GM23338 (cell line): Measurements from ENCODE around the gene CYP3A5. TPM values are rescaled to one million over a fixed set of nuclear protein-coding genes. Genes with fewer than 3 reads are reported as not detected.
A peak's percentile ranks its signal among the peaks of the same experiment; 100 is the strongest.

Experiments used
- ATAC-seq: fragments of 200-7000 bp; cut with Tn5 transposase; 3 replicates; pipeline ENCODE4 v1.9.1; 2020
- DNase-seq: peaks from one replicate; pipeline ENCODE4 v3.0.0-alpha.2; 2015; ENCODE audit warnings: low spot score
- H2AFZ ChIP-seq: fragments of 200-600 bp; sonication (generic); 2 replicates; pipeline ENCODE4 v1.8.0; 2016; ENCODE audit warnings: antibody characterized with exemption, mild to moderate bottlenecking, moderate library complexity
- H3F3A ChIP-seq: fragments of 200-600 bp; sonication (generic); replicated peaks from 2 replicates; pipeline ENCODE4 v1.8.0; 2017; ENCODE audit warnings: antibody characterized with exemption, mixed run types, low read depth
- H3K27ac ChIP-seq: fragments of 200-600 bp; sonication (generic); 2 replicates; pipeline ENCODE4 v1.6.1; 2016; ENCODE audit warnings: low read depth
- H3K27me3 ChIP-seq: fragments of 200-600 bp; sonication (generic); 2 replicates; pipeline ENCODE4 v1.8.0; 2016; ENCODE audit warnings: mild to moderate bottlenecking, mixed run types, moderate library complexity; ENCODE audit not compliant: insufficient read depth
- H3K36me3 ChIP-seq: fragments of 200-600 bp; sonication (generic); 2 replicates; pipeline ENCODE4 v1.8.0; 2016; ENCODE audit warnings: mild to moderate bottlenecking; ENCODE audit not compliant: insufficient read depth
- H3K4me1 ChIP-seq: fragments of 200-600 bp; sonication (generic); 2 replicates; pipeline ENCODE4 v1.8.0; 2016; ENCODE audit warnings: mild to moderate bottlenecking, moderate library complexity; ENCODE audit not compliant: insufficient read depth
- H3K4me2 ChIP-seq: fragments of 200-600 bp; sonication (generic); 2 replicates; pipeline ENCODE4 v1.7.1; 2017; ENCODE audit warnings: mixed run types
- H3K4me3 ChIP-seq: fragments of 200-600 bp; sonication (generic); 2 replicates; pipeline ENCODE4 v1.6.1; 2016; ENCODE audit warnings: mixed run types
- H3K79me2 ChIP-seq: fragments of 200-600 bp; sonication (generic); replicated peaks from 2 replicates; pipeline ENCODE4 v1.8.0; 2017; ENCODE audit warnings: mild to moderate bottlenecking; ENCODE audit not compliant: insufficient read depth
- H3K9me2 ChIP-seq: fragments of 200-600 bp; sonication (generic); 2 replicates; pipeline ENCODE4 v1.8.0; 2017; ENCODE audit not compliant: insufficient read depth
- H4K20me1 ChIP-seq: fragments of 200-600 bp; sonication (generic); replicated peaks from 2 replicates; pipeline ENCODE4 v1.8.0; 2017; ENCODE audit warnings: mild to moderate bottlenecking; ENCODE audit not compliant: insufficient read depth
- H3K27ac Mint-ChIP-seq: 2 replicates; pipeline ENCODE4 v1.8.0; 2020; ENCODE audit warnings: inconsistent platforms, mild to moderate bottlenecking, moderate library complexity, mixed read lengths
- H3K27me3 Mint-ChIP-seq: 3 replicates; pipeline ENCODE4 v1.8.0; 2022; ENCODE audit warnings: low read depth, mild to moderate bottlenecking, moderate library complexity, mixed read lengths, inconsistent platforms; ENCODE audit not compliant: insufficient read depth, poor library complexity
- H3K36me3 Mint-ChIP-seq: 3 replicates; pipeline ENCODE4 v1.8.0; 2021; ENCODE audit warnings: low read depth, mild to moderate bottlenecking, inconsistent platforms, moderate library complexity, mixed read lengths
- H3K4me1 Mint-ChIP-seq: 3 replicates; pipeline ENCODE4 v1.8.0; 2020; ENCODE audit warnings: mild to moderate bottlenecking, inconsistent platforms, mixed read lengths
- H3K4me3 Mint-ChIP-seq: 3 replicates; pipeline ENCODE4 v1.8.0; 2021; ENCODE audit warnings: moderate library complexity, mild to moderate bottlenecking, inconsistent platforms, mixed read lengths
- H3K9me3 Mint-ChIP-seq: 3 replicates; pipeline ENCODE4 v1.8.0; 2020; ENCODE audit warnings: moderate library complexity, mild to moderate bottlenecking, inconsistent platforms, mixed read lengths
- CREB1 ChIP-seq: fragments of 250-450 bp; sonication (Bioruptor Pico); IDR thresholded peaks from 2 replicates; pipeline ENCODE4 v1.5.0; 2020; ENCODE audit warnings: low read depth, mild to moderate bottlenecking, moderate library complexity
- CTCF ChIP-seq, 2 experiments: fragments of 200-600 bp in 1 of 2; sonication (generic) in 1 of 2; conservative IDR thresholded peaks; 2 replicates each; pipeline versions ENCODE4 v1.5.1 to v1.6.1; 2016 to 2017; ENCODE audit warnings: antibody characterized with exemption in 2 of 2, low read depth in 2 of 2, mild to moderate bottlenecking in 2 of 2, moderate library complexity in 1 of 2
- EZH2 ChIP-seq: fragments of 200-600 bp; sonication (generic); IDR thresholded peaks from one replicate; pipeline ENCODE4 v1.8.0; 2017; ENCODE audit warnings: antibody characterized with exemption, mild to moderate bottlenecking, low read depth; ENCODE audit not compliant: unreplicated experiment
- EZH2phosphoT487 ChIP-seq: fragments of 200-600 bp; sonication (generic); IDR thresholded peaks from one replicate; pipeline ENCODE4 v1.8.1; 2018; ENCODE audit warnings: antibody characterized with exemption; ENCODE audit not compliant: unreplicated experiment
- JUNB ChIP-seq: IDR thresholded peaks from one replicate; pipeline ENCODE4 v1.6.1; 2016; ENCODE audit warnings: antibody characterized with exemption; ENCODE audit not compliant: unreplicated experiment
- NANOG ChIP-seq: IDR thresholded peaks from 2 replicates; pipeline ENCODE4 v1.6.1; 2016; ENCODE audit warnings: antibody characterized with exemption, borderline replicate concordance
- POLR2AphosphoS5 ChIP-seq: IDR thresholded peaks from 2 replicates; pipeline ENCODE4 v1.6.1; 2016; ENCODE audit warnings: antibody characterized with exemption, low read depth
- ZNF114 ChIP-seq: fragments of 250-450 bp; sonication (Bioruptor Pico); IDR thresholded peaks from 2 replicates; pipeline ENCODE4 v1.5.0; 2020; ENCODE audit warnings: mild to moderate bottlenecking, moderate library complexity
- ZNF331 ChIP-seq: fragments of 250-450 bp; sonication (Bioruptor Pico); IDR thresholded peaks from 2 replicates; pipeline ENCODE4 v1.5.0; 2020; ENCODE audit warnings: low read depth, mild to moderate bottlenecking, moderate library complexity
- ZNF462 ChIP-seq: fragments of 250-450 bp; sonication (Bioruptor Pico); IDR thresholded peaks from 2 replicates; pipeline ENCODE4 v1.5.0; 2020; ENCODE audit warnings: mild to moderate bottlenecking, moderate library complexity
- polyA plus RNA-seq: library from polyadenylated mRNA; unstranded; fragments of >200 nt; fragmentation: Nextera tagmentation; extraction: Ambion mirVana; gene quantifications from 2 replicates; pipeline ENCODE4 v1.2.1, GENCODE V29; 2016
- total RNA-seq: library from RNA; depleted of rRNA; stranded (reverse); fragments of >200 nt; shearing (Covaris generic); gene quantifications from 2 replicates; pipeline ENCODE4 v1.2.3, GENCODE V29; 2014

Gene CYP3A5
- total and polyA plus RNA-seq, 2 experiments from 2014 or later, result 1.2 TPM; not detected in 1

- peak; percentile 78 for DNase-seq
- H3K4me3 Mint-ChIP-seq, result no peak overlapping the region
- ATAC-seq, result peak; percentile 84
Observed at GRCh38 chr7:99601656-99602310, 78.0 kb downstream of the CYP3A5 start.

DNA sequence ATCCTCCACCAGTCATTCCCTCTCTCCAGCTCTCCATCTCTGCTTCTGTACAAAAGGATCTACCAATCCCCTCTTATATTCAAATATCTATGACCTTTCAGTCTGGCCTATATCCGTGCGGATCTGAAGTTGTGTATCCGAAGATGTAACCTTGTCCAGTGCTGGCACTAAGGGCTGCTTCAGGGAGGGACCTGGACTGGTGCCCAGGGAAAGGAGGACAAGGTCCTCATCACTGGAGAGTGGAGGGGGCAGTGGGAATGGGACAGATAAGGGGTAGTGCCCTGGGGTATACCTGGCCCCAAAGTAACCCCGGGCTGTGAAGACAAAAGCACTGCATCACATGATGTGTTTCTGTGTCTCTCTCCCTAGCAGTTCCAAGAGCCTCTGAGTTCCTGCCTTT is 80.0 kb downstream of the CYP3A5 start:
- ATAC-seq, result no peak
- H3K36me3 ChIP-seq, result 0 out of 2 replicates have a peak, but pooled peaks cover 4% of the 10 kb centered on the region
- TF ChIP-seq ZNF114, result no peak
- TF ChIP-seq JUNB, result no peak
- no peak for TF ChIP-seq NANOG
- no peak for TF ChIP-seq EZH2phosphoT487
- TF ChIP-seq EZH2, result no peak
- no peak for TF ChIP-seq ZNF331 (CRISPR knock-in tag)
- TF ChIP-seq ZNF462 (CRISPR knock-in tag), result no peak
- TF ChIP-seq CREB1 (CRISPR knock-in tag), result no peak

More at GRCh38 chr7:99601656-99602310, 78.0 kb downstream of the CYP3A5 start:
- H3K79me2 ChIP-seq, result no peaks in the 10 kb centered on the region
- no peaks in the 10 kb centered on the region for H3K9me3 Mint-ChIP-seq
- peaks cover 2% of the 10 kb centered on the region for H3K27me3 Mint-ChIP-seq
- H3K36me3 ChIP-seq, result no peaks in the 10 kb centered on the region
- H3K4me2 ChIP-seq, result no peak overlapping the region
- no peaks in the 10 kb centered on the region for H3K4me1 ChIP-seq
- no peak overlapping the region for H3K4me3 ChIP-seq
- no peak overlapping the region for H3K27ac ChIP-seq
- no peaks in the 10 kb centered on the region for H3K27me3 ChIP-seq
- no peak for TF ChIP-seq CREB1 (CRISPR knock-in tag)
- TF ChIP-seq POLR2AphosphoS5, result no peak
- TF ChIP-seq EZH2, result no peak
- peak; percentile 55 to 75 for TF ChIP-seq CTCF (conservative IDR thresholded peaks at IDR 0.05; ENCODE audit: low read depth in 2 of 2)
- TF ChIP-seq JUNB, result no peak
- no peak for TF ChIP-seq EZH2phosphoT487
- TF ChIP-seq NANOG, result no peak
- H3K27ac Mint-ChIP-seq, result no peak overlapping the region
- H4K20me1 ChIP-seq, result no peaks in the 10 kb centered on the region
- no peaks in the 10 kb centered on the region; the same call in 2 of the 3 replicates for H3K36me3 Mint-ChIP-seq
- H2AFZ ChIP-seq, result peak overlapping the region; percentile 89; the same call in 1 of the 2 replicates
- no peaks in the 10 kb centered on the region for H3K9me2 ChIP-seq
- H3K4me1 Mint-ChIP-seq, result no peaks in the 10 kb centered on the region
- no peaks in the 10 kb centered on the region for H3F3A ChIP-seq

More for the DNA sequence above, 80.0 kb downstream of the CYP3A5 start:
- DNase-seq, result no peak
- Histone ChIP-seq H3K79me2 (no peaks in the 10 kb centered on the region), H3K9me2 (no peaks in the 10 kb centered on the region), H3K4me3 (no peak overlapping the region), H3K4me2 (no peak overlapping the region), H2AFZ (no peak overlapping the region), H4K20me1 (no peaks in the 10 kb centered on the region), H3K27me3 (no peaks in the 10 kb centered on the region), H3F3A (peaks cover 8% of the 10 kb centered on the region), H3K27ac (no peak overlapping the region), H3K4me1 (no peaks in the 10 kb centered on the region)
- Mint-ChIP-seq H3K36me3 (no peaks in the 10 kb centered on the region; the same call in 2 of the 3 replicates), H3K27ac (no peak overlapping the region), H3K4me3 (no peak overlapping the region), H3K9me3 (no peaks in the 10 kb centered on the region), H3K4me1 (no peaks in the 10 kb centered on the region), H3K27me3 (peaks cover 2% of the 10 kb centered on the region)
